DMS53 (cell line): Measurements from ENCODE around the gene LRMDA.

ENCODE experiments used
- DNase-seq: peaks from one replicate; lab custom pipeline; 2025; lab: John Stamatoyannopoulos, UW

LRMDA gene

DNA sequence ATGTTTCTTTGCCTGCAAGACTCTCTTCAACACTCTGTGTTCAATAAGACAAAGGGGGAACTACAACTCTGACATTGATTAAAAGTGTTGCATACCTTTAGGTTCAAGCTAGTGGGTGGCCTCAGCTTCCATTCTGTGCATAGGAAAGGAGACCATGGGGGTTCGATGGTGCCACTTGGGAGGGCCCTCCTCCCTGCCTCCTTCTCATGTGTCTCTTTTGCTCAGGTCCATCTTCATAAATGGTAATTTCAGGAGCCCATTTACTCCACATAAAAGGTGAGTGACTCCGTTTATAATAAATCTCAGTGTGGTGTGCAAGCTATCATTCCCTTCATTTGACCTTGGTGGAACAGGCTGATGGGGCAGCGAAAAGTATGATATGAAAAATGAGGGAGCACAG is 285.1 kb downstream of the LRMDA start:
- no peak for DNase-seq

DNA sequence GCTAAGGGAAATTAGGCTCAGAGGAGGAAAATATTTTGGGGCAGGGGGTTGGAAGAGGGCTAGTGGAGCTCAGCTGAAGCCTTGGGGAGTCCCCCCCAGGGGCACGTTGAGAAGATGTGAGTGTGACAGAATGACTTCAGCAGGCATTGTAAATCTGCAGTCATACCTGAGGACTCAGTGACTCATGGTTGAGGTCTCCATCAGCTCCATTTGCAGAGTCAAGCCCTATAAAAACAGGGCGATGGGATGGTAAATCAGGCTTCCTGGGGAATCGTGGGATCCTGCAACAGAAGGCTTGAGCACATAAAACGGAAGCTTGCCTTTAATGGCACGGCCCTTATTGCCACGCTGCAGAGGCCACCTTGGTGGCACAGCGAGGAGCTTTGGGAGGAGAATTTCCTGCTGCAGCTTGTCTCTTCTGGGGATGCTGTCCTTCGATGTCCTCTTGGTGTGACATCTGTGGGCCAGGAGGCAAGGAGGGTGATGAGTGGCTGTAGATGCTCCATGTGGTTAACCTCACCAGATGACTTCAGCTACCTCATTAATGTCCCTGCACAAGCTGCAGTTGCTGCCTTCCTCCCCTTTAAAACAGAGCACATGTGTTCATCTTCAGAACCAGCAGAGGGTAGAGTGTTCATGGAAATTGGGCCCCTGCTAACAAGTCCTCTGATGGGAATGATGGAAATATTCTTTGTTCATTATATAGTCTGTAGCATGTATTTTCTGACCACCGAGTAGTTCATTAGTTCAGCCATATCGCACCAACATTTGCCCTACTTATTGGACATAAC is 285.9 kb downstream of the LRMDA start:
- DNase-seq = no peak

DNA sequence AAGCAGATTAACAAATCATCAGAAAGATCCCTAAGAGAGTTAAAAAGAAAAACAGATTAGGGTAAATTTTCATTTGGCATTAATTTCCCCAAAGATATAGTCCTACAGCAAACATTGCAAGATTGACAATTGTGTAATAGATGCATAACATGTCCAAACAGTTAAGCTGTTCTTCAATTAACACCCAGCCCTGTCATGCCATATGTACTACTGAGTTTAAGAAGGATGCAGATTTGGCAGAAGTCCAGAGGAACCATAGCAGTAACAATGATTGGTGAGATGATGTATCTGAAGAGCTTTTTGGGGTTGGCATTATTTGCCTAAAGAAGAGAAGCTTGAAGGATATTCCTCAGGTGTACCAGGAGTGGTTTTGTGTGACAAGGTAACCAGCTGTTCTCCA is 287.6 kb downstream of the LRMDA start:
- DNase-seq = no peak

DNA sequence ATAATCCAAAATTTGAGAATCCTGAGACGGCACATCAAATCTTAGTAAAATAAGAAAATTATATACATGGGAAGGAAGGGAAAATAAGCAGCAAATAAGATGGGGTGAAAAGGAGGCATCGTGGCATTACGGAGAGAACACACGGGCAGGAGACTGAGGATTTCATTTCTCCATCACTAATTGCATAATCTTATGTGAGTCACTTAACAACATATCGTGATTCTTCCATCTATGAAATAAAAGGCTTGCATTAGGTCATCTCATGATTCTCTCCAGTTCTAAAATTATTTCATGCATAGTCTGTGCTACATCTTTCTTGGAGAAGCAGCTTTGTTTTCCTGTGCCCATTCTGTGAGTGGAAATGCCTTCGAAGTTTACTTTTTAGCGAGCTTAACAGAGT is 288.7 kb downstream of the LRMDA start:
- DNase-seq = no peak

DNA sequence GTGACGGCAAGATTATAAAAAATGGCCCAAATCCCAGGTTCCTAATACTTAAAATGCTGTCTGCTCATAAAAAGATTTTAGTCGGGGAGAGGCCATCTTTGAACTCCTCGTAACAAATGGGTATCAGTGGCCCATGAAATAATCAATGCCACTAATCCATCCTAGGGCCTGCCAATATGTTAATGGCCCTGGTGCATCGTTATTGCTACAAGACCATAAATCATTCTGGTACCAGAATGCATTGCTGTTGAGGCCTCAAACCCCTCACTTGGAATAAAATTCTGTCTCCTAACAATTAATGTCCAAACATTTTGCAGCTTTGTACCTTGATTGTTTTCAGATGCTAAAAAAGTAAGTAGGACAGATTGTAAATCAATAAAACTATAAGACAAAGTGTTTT is 290.6 kb downstream of the LRMDA start:
- DNase-seq = no peak

DNA sequence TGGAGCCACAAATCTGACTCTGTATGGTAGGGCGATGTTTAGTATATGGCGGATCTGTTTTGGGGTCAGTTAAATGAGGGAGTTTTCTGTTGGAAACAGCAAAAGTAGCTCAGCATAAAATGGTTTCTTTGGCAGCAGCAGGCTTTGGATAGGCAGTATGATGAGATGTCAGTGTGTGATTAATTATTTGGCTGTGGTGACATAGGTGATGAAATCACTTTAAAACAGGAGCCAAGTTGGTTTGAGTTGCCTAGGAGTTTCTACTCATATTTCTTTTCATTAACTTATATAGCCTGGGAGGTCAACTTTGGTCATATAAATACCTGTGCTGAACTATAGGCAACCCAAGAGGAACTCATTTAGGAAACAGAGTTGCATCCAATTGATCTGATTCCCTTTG is 291.2 kb downstream of the LRMDA start:
- no peak for DNase-seq

DNA sequence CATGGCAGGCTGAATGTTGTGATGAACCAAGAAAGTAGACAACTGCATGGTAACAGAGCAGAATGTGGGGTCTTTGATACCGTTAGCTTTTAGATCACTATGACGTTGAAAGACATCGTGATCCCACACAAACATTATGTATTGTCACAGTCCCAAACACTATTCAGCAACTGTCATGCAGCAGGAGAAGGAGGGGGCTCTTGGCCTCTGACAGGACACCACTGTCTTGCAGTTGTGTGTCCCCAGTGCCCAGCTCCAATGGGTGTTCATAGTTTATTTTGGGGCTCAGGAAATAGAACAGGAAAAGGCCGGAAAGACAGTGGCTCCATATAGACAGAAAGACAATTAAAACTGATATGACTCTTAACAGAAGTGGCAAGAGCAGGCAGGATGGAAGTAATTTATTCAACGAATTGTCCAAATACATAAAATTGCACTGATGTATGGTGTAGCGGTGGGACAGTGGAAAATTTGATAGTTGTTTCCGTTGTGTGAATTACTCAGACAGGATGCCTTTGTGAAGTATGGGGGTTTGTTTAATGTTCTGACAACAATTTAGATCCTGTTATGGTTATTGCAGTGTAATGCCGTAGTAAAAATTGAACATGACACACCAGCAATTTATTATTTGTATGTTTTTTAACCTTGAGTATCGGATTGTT is 292.0 kb downstream of the LRMDA start:
- DNase-seq = no peak

DNA sequence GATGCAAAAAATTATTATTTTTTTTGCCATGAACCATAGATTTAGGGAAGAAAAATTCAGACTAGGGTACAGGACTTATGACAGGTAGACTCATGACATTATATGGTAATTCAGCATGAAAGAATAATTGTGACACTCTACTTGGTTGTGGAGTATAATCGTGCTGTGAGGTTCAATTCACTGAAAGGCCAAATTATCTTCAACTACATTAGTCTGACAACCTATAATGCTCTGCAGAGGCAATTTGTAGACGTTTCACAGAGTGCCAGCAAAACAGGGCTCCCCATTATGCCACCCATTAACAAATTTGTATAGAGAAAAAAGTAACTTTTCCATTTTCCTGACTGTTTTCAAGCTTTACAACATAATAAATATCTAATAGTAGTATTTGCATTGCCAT is 292.6 kb downstream of the LRMDA start:
- DNase-seq = no peak

DNA sequence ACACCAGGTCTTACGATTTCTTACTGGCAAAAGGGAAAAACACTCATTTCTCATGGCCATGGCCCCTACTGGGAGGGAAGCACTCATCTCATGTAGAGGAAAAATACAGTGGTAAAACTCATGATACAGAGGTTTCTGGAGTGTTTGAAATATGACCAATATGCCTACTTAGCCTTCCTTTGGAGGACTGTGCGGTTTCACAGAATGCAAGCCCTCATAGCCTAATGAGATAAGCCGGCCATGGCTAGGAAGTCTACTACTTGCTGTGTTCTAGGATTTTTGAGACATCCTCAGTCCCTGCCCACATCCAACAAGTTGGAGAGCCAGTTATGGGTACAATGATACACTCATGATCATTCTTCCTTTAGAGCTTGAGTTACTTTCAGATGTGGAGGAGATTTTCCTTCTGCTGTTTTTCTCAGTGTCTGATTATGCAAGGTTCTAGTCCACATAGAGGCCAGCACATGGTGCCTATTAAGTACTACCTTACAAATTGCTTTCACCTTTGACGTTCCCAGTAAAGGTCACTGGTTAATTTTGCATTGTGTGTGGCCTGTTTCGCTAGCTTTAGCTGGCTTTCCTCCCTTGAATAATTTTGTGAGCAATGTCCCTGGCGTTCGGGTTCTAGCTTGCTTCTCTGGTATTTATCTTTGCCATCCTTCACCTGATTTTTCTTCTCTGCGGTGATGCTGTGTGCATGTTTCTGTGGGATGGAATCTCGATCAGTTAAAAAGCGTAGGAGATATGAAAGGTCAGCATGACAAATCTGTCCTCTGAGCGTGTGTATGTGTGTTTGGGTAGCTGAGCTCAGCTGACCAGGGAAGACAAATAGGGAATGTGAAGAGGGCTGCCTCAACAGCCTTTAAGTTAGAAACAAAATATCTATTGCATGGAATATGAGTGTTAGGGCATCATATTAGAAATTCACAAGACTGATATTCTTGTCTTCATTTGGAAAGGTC is 295.4 kb downstream of the LRMDA start:
- DNase-seq = no peak

DNA sequence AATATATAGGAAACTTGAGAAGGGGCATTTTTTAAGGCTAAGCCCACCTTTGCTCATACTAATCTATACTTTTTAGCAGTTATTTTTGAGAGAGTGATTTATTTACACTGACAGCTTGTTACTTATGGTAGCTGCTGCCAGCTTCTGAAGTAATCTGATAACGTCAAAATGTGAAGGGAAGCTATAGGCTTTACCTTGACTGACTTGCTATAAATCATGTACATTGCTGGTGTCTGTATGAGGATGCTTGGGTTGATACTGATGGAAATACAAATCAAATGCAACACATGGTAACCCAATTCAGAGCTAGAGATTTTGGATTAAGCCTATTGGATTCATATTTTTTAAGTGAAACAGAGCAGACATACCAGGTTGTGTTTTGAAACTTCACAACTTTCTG is 299.4 kb downstream of the LRMDA start:
- no peak for DNase-seq

DNA sequence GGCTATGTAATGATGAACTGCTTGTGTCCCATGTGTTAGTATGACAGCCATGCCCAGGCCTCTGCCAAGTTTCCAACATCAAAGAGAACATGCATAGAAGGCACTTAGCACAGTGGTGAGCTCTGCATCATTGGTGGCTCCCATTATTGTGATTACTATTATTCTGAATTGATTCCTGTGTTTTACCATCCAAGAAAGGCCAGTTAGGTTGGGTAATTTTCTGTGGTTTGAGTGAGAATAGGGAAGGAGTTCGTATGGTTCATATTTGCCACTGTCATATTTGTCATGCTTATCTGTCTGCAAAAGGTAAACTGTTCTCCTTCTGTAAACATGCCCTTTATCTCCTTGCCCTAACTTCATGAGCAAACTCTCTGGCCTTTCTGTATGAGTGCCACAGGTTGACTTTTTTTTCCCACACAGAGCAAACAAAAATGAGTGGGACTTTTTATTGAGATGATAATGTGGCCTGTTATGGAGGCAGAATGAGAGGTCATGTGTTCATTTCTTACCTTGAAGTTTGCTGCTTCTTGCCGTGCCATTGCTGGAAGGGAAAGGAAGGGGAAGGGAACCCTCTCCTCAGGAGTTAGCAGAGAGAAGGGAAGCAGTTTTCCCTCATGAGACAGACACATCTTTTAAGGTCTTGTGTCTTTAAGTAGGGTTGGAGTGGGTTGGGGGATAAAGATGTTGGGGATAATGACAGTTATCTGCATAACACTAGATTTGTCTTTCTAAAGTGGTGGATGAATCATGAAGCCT is 301.9 kb downstream of the LRMDA start:
- no peak for DNase-seq

DNA sequence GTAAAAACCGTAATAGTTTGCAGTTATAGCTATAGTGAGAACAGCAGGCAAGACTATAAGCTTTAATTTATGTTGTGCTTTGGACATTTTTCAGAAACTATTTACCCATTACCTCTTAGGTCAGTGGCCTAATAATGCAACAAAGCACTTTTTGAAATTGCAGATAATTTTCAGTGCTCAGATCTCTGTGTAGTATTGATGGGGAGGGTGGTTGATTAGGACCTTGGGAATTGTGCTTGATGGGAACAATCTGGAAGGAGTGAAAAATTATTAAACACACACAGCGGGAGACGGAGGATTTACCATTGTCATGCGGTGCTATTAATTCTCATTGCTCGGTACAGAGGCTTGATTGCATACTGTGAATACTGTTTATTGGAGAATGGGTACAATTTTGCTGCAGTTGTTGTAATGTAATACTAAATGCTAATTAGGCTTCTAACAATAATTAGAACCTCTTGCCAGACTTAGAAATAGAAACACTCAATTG is 304.8 kb downstream of the LRMDA start:
- no peak for DNase-seq

DNA sequence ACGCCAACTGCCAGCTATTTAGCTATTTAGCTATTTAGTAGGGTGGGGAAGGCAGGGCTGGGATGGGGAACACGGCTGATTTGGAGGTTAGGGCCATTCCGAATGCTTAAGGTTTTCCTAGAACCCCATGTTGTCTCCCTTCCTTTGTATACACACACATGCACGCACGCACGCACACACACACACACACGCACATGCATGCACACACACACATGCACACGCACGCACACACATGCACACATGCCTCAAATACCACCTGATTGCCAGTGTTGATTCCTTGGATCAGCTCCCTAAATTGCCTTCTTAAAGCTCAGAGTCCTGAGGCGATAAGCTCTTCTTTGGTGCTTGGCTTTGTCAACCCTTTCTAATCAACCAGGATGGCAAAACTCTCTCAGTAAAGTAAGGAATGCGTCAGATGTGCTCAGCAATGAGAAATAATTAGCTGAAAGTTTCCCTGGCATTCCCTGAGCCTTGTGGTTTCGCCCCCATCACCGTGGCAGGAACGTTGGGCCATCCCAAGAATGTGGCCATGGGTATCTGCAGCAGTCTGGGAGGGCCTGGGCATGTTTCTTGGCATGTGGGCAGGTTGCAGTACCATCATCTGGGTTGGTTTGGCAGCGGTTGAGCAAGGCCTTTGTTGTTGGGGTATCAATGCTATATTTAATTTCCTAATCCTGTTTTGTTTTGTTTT is 305.6 kb downstream of the LRMDA start:
- no peak for DNase-seq

DNA sequence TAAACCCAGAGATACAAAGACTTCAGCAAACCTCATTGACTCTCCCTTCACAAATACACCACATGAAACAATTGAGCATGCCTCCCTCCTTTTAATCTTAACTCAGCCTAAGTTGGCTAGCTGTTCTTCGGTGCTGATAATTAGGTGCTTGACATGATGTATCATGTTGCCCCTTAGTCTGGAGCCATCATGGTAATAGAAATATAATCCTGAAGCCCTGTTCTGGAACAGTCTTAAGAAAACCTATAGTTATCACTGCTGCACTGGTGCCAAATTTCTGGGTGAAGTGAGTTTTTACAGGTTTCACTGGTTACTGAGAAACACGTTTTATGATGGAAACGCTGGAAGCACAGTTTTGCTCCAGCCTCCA is 306.1 kb downstream of the LRMDA start:
- no peak for DNase-seq

DNA sequence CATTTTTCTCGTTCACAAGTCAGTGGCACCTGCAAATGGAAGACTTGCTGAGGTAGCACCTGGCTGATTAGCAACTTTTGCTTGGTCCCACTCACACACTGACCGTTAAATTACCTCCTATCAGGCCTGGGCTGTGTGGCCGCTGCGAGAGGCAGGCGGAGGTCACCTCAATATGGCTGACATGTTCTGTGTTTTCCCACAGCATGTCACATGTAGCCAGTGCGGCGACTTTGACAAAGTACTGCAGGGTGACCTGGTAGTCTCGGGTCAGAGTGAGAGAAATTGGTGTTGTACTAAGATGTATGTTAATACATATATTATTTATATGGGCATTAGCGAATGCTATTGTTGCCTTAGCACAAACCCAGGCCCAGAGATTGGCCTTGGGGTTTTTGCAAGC is 307.5 kb downstream of the LRMDA start:
- DNase-seq = no peak

DNA sequence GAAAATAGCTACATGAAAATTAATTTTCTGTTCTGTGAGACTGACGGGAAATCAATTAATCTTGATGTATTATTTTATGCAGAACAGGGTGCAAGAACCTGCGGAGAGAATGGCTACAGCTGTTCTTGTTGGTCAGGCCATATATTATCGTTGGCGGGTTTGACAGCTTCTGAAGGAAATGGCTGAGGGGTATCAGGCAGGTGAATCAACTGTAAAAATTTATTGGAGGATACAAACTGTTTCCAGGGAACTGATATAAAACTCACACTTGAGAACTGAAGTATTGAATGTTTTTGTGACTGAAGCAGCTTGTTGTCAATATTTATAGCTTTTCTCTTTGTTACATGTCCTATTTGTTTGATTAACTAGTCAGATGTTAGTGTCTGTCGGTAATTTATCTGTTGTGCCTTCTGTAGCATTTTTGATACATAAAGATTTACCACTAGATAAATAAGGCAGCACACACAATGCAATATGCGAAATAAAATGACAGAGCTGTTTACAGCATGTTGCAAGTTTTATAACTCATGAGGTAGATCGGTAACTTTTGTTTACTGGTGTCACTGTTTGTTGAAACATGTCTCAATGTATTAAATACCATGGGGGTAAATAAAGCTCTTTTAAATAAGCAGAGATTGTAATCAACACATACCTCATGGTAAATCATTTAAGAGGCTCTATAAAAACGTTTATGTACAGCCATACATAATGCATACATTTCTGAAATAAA is 308.2 kb downstream of the LRMDA start:
- DNase-seq = no peak

DNA sequence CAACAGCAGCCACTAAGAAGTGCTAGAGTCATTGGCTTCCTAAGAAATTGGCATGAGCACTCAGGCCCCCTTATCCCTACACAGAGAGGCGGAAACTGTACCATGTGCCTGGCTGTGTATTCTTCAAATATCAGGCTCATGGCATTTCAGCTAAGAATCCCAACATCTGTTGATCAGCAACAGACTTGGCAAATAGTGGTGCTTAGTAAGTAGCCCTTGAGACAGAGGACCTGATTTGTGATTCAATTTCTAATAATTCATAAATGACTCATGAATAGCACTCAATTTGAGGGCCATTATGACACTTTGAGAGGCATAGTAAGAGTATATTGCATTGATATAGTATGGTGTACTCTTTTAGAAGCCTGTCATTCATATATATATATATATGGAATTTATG is 309.1 kb downstream of the LRMDA start:
- no peak for DNase-seq

DNA sequence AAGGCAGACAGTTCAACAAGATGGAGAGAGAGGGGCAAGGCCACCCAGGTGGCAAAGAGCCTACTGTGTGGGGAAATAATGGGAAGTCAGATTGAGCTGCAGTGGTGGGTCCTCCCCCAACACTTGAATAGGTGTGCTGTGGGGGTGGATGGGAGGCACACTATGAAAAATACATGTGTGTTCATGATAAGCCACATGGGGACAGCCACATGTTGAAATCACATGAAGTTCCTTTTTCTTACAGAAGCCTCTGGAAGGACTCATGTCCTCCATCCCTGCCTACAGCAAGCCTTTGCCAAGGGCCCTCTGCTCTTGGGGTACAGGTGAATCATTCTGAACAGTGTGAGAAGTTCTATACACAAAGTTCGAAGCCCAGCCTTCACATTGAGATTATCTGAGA is 310.9 kb downstream of the LRMDA start:
- DNase-seq = no peak

DNA sequence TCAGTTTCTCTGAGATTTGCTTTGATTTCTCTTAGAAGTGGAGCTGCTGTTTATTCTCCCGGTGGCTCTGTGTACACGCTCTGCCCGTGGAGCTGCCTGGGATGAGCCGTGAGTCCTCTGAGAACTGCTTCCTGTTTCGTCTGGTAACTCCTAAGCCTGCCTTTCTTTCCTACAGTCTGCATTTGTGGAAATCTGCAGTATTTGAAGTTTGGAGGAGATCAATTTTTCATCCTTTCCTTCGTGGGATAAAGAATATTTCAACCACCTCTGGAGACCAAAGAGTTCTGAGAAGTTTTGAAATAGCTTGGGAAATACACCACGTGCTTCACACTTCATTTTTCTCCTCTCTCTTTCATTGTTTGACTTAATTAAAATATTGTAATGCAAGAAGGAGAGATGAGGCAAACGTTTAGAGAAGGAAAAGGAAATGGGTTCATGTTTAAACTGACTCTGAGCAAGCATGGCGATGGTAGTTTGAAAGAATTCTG is 311.9 kb downstream of the LRMDA start:
- DNase-seq = peak; percentile 44

DNA sequence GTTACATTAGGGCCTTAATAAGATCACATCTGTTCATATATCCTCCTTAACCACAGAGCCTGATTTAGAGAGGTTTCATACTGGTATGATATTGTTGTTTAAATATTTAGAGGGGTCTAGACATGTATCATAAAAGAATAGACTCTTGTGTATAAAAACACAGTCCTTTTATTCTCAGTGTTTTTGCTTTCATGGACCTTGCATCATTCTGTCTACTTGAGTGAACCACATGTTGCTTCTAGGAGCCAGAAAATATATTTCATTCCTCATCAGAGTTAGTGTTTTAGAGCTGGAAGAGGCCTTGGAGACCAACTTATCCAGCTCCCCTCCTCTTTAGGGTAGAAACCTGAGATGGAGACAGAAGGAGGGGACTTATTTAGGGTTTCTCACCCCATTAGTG is 312.8 kb downstream of the LRMDA start:
- DNase-seq = no peak
